ENCODE results near the gene EZH1. TPM values are rescaled to one million over a fixed set of nuclear protein-coding genes. Genes with fewer than 3 reads are reported as not detected.
A peak's percentile ranks its signal among the peaks of the same experiment; 100 is the strongest.

EZH1 gene
- total RNA-seq, 1 experiment from 2014 or later, result 17.7 TPM

DNA sequence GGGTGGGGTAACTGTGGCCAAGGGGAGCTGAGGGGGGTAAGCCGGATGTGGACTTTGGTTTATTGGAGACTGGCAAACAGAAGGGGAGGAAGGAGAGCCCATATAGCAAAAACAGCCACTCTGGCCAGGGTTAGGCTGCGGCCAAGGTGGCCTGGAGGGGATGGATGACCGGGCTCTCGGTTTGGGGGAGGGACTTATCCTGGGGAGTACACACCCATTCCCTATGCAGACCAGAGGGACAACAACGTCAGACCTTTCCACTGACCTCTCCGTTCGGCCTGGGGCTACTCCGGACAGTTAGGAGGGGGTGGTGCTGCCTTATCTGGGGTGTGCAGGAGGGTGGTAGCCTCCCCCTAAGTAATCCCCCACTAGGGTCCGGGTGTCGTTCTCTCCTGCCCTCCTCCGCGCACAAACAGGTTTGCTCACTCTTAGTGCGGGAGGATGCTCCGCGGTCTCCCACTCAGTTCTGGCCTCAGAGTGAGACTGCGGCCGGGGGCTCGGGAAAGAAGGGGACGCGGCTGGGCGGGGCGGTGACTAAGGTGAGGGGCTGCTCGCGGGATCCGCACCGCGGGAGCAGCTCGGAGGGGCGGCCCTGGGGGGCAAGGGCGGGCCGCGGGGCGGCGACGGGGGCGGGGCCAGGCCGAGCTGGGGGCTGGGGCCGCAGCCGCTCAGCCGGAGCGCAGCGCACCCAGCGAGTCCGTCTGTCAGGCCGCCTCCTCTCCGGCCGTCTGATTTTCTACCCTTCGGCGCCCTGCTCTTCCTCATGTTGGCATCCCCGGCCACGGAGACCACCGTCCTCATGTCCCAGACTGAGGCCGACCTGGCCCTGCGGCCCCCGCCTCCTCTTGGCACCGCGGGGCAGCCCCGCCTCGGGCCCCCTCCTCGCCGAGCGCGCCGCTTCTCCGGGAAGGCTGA lies 35.4 kb upstream of the EZH1 start, which contains the start of gene WNK4:
TSS of gene WNK4 (plus strand) at position 675 of the 915 bp plus-strand sequence. CDS start at position 764, 89 bp downstream.
- ATAC-seq (peak; percentile 90), DNase-seq (ENCODE audit: low read depth, low spot score) (no peak)
- peak within 1 kb of the TSS; percentile 48 to 56 for H3K4me3 ChIP-seq (ENCODE audit: low read depth in 2 of 2, low read length in 2 of 2)
- POLR2A ChIA-PET, result no interaction called here
- no peaks in the 10 kb centered on the region for H3K27me3 ChIP-seq (ENCODE audit: control insufficient read depth, insufficient read depth, low read length)
- TF ChIP-seq SIN3A (IDR thresholded peaks at IDR 0.05; ENCODE audit: borderline replicate concordance, insufficient read depth, low read depth, low read length) (no peak), POLR2AphosphoS5 (IDR thresholded peaks at IDR 0.05; ENCODE audit: low read depth, low read length) (no peak), TCF7L2 (IDR thresholded peaks at IDR 0.05; ENCODE audit: low read depth, low read length) (no peak)
- TF ChIP-seq, protein P1, sequence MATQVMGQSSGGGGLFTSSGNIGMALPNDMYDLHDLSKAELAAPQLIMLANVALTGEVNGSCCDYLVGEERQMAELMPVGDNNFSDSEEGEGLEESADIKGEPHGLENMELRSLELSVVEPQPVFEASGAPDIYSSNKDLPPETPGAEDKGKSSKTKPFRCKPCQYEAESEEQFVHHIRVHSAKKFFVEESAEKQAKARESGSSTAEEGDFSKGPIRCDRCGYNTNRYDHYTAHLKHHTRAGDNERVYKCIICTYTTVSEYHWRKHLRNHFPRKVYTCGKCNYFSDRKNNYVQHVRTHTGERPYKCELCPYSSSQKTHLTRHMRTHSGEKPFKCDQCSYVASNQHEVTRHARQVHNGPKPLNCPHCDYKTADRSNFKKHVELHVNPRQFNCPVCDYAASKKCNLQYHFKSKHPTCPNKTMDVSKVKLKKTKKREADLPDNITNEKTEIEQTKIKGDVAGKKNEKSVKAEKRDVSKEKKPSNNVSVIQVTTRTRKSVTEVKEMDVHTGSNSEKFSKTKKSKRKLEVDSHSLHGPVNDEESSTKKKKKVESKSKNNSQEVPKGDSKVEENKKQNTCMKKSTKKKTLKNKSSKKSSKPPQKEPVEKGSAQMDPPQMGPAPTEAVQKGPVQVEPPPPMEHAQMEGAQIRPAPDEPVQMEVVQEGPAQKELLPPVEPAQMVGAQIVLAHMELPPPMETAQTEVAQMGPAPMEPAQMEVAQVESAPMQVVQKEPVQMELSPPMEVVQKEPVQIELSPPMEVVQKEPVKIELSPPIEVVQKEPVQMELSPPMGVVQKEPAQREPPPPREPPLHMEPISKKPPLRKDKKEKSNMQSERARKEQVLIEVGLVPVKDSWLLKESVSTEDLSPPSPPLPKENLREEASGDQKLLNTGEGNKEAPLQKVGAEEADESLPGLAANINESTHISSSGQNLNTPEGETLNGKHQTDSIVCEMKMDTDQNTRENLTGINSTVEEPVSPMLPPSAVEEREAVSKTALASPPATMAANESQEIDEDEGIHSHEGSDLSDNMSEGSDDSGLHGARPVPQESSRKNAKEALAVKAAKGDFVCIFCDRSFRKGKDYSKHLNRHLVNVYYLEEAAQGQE (IDR thresholded peaks at IDR 0.05; ENCODE audit: insufficient read depth in 1 of 2, low read depth in 2 of 2, low read length in 1 of 2), result no peak
- TF ChIP-seq, protein P2, sequence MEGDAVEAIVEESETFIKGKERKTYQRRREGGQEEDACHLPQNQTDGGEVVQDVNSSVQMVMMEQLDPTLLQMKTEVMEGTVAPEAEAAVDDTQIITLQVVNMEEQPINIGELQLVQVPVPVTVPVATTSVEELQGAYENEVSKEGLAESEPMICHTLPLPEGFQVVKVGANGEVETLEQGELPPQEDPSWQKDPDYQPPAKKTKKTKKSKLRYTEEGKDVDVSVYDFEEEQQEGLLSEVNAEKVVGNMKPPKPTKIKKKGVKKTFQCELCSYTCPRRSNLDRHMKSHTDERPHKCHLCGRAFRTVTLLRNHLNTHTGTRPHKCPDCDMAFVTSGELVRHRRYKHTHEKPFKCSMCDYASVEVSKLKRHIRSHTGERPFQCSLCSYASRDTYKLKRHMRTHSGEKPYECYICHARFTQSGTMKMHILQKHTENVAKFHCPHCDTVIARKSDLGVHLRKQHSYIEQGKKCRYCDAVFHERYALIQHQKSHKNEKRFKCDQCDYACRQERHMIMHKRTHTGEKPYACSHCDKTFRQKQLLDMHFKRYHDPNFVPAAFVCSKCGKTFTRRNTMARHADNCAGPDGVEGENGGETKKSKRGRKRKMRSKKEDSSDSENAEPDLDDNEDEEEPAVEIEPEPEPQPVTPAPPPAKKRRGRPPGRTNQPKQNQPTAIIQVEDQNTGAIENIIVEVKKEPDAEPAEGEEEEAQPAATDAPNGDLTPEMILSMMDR (IDR thresholded peaks at IDR 0.05), result no peak
- in situ Hi-C loops (cut with HindIII; ENCODE audit: low pct_unique_long_range_greater_than_20kb, low sequenced_read_pairs), result no loop called here
- BruUV-seq (replicated peaks), result no TSS peak
- H3K36me3 ChIP-seq (ENCODE audit: control insufficient read depth, insufficient read depth, low read length), result no peaks in the 10 kb centered on the region
- no peak within 1 kb of the TSS for H3K27ac ChIP-seq (ENCODE audit: low read length)
- H3K4me1 ChIP-seq (ENCODE audit: control insufficient read depth, insufficient read depth, low read length), result peaks cover 21% of the 10 kb centered on the region
- CTCF ChIA-PET, result interaction anchor here (2.3 kb wide), 1 partner anchor 17 kb away, joined by 5 read pairs; no protein-coding TSS in a partner anchor
- intact Hi-C loops (cut with micrococcal nuclease; ENCODE audit: unreplicated experiment), result no loop called here
- H3K9me3 ChIP-seq (ENCODE audit: control insufficient read depth, insufficient read depth, low read depth, low read length), result no peaks in the 10 kb centered on the region

DNA sequence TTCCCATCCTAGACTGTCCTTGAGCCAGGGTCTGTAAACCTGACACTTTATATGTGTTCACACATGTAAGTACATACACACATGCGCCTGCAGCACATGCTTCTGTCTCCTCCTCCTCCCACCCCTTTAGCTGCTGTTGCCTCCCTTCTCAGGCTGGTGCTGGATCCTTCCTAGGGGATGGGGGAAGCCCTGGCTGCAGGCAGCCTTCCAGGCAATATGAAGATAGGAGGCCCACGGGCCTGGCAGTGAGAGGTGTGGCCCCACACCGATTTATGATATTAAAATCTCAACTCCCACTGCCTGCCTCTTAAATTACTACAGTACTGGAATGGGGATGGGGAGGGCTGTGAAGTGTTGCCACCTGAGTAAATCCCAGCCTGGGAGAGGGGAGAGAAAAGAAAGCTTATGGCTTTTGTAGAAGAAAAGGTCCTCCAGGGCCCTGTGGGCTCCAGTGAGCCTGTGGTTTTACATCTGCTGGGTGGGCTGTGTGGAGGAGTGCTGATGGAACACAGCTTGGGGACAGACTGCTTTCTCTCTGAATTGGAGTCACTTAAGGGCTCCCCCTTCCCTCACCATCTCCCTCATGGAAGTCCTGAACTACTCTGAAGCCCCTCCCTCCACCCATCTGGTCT lies 34.6 kb upstream of the EZH1 start:
- ChIA-PET POLR2A (no interaction called here), CTCF (interaction anchor here (0.6 kb wide), 1 partner anchor 180 kb away, joined by 5 read pairs; no protein-coding TSS in a partner anchor)
- ATAC-seq (0 out of 2 replicates have a peak, but pooled peaks have one; percentile 1), DNase-seq (ENCODE audit: low read depth, low spot score) (no peak)
- Histone ChIP-seq H3K9me3 (ENCODE audit: control insufficient read depth, insufficient read depth, low read depth, low read length) (no peaks in the 10 kb centered on the region), H3K27ac (ENCODE audit: low read length) (no peak overlapping the region), H3K4me3 (ENCODE audit: low read depth in 2 of 2, low read length in 2 of 2) (peak overlapping the region in 1 of 2 experiments; percentile 56; a peak in 1 of 4 replicates), H3K36me3 (ENCODE audit: control insufficient read depth, insufficient read depth, low read length) (no peaks in the 10 kb centered on the region), H3K27me3 (ENCODE audit: control insufficient read depth, insufficient read depth, low read length) (no peaks in the 10 kb centered on the region), H3K4me1 (ENCODE audit: control insufficient read depth, insufficient read depth, low read length) (peaks cover 23% of the 10 kb centered on the region)
- intact Hi-C loops (cut with micrococcal nuclease; ENCODE audit: unreplicated experiment), result no loop called here
- in situ Hi-C loops (cut with HindIII; ENCODE audit: low pct_unique_long_range_greater_than_20kb, low sequenced_read_pairs), result no loop called here
- no TSS peak for BruUV-seq (replicated peaks)
- TF ChIP-seq, protein P2 (IDR thresholded peaks at IDR 0.05), result no peak
